Astrocyte (in vitro differentiated cells and primary cell): ENCODE measurements around the gene MCM3AP.

Experiments used
- EZH2 ChIP-seq: IDR thresholded peaks from 2 replicates; pipeline ENCODE4 v1.6.1; 2012; ENCODE audit warnings: mild to moderate bottlenecking, low read length, inconsistent platforms; ENCODE audit not compliant: insufficient read depth
- TF ChIP-seq, protein P1 (sequence below): IDR thresholded peaks from 2 replicates; pipeline ENCODE4 v1.5.1; 2011; ENCODE audit warnings: low read depth, mild to moderate bottlenecking, inconsistent platforms, low read length, moderate library complexity; ENCODE audit not compliant: insufficient read depth

DNA sequence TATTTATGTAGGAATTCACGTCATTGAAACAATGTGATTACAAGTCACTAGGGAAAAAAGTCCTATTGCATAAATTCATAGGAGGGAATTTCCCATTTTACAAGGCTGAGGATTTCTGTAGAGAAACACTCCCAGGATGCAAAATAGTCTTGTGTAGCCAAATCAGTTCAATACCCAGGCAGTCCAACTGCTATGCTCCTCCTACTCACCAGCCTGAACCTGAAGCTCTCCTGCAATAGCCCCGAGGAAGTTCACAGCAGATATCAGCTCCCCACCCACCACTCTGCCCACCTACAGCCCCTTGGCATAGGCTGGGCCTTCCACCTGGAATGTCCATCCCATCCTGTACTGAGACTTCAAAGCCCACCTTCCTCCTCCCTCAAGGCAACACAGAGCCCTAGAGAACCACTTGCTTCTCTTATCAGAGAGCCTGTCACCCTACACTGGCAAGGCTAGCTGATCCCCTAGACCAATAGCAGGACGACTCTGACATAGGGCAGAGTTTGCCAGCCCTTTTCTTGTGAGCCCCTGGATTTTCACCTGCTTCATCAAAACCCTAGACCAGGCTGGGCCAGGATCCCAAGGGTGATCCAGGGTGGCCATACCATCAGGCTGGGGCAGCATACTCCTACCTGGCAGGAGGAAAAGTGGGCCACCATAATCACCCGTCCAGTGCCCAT is 58.4 kb downstream of the MCM3AP start:
- TF ChIP-seq, protein P1, sequence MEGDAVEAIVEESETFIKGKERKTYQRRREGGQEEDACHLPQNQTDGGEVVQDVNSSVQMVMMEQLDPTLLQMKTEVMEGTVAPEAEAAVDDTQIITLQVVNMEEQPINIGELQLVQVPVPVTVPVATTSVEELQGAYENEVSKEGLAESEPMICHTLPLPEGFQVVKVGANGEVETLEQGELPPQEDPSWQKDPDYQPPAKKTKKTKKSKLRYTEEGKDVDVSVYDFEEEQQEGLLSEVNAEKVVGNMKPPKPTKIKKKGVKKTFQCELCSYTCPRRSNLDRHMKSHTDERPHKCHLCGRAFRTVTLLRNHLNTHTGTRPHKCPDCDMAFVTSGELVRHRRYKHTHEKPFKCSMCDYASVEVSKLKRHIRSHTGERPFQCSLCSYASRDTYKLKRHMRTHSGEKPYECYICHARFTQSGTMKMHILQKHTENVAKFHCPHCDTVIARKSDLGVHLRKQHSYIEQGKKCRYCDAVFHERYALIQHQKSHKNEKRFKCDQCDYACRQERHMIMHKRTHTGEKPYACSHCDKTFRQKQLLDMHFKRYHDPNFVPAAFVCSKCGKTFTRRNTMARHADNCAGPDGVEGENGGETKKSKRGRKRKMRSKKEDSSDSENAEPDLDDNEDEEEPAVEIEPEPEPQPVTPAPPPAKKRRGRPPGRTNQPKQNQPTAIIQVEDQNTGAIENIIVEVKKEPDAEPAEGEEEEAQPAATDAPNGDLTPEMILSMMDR = no peak
- TF ChIP-seq EZH2 = no peak
